GM12891 (cell line): ENCODE data around the gene PTPRT.

Source experiments
- POLR2A ChIP-seq: IDR thresholded peaks from 2 replicates; pipeline ENCODE4 v1.6.1; 2011; ENCODE audit warnings: low read depth, low read length, control low read depth
- TAF1 ChIP-seq: IDR thresholded peaks from 2 replicates; pipeline ENCODE4 v1.6.1; 2011; ENCODE audit warnings: low read depth, low read length, control low read depth

DNA sequence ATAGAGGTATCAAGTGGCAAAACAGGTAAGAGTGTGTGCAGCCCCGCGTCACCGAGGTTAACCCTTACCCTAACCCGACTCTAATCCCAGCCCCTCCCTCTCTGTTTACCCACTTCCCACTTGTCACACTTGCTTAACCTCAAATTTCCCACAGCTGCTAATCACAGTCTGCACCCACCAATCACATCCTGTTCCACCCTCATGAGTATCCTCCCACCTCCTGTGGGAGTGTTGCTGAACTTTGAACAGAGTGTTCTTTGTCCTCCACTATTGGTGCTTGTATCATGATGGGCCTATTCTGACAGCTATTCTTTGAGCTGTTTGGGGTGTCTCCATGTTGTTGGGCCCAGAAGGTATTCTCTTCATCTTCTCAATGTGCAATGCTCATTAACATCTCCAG lies 487.8 kb downstream of the PTPRT start:
- TF ChIP-seq POLR2A: no peak
- no peak for TF ChIP-seq TAF1
